ENCODE data around the gene RHOU.

GRCh38 chr1:228777236-228777635 is 42.0 kb downstream of the RHOU start:
- no peak for TF ChIP-seq CTCF (IDR thresholded peaks at IDR 0.05)
- no peak for TF ChIP-seq EP300 (IDR thresholded peaks at IDR 0.05)
- TF ChIP-seq POLR2AphosphoS5 (IDR thresholded peaks at IDR 0.05), result no peak
- TF ChIP-seq POLR2A (IDR thresholded peaks at IDR 0.05), result no peak
